ENCODE measurements around the gene DYNC2I2.

DNA sequence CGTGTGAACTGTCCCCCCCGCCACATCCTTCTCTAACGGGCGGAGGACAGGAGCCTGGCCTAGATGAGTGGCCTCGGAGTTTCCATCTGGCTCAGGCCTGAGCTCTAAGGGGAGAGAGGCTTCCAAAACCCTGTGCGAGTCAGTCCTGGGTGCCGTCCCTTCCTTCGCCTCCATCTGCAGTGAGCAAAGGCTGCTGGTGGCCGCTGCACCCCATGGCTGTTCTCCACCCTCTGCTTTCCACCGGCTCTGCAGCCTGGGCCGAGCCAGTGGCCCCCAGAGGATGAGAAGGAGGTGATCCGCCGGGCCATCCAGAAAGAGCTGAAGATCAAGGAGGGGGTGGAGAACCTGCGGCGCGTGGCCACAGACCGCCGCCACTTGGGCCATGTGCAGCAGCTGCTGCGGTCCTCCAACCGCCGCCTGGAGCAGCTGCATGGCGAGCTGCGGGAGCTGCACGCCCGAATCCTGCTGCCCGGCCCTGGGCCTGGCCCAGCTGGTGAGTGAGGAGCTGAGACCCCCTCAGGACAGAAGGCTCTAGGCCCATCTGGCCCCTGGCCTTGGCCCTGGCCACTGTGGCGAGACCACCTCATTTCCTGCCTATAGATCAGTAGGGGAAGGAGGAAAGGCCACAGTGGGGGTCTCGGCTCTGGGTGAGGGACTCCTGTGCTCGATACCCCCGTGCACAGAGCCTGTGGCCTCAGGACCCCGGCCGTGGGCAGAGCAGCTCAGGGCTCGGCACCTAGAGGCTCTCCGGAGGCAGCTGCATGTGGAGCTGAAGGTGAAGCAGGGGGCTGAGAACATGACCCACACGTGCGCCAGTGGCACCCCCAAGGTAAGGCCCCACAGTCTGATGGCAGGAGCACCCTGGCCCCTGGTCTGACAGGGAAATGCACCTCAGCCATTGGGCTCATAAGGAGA is 48.7 kb upstream of the DYNC2I2 start:
- TF ChIP-seq, protein P1, sequence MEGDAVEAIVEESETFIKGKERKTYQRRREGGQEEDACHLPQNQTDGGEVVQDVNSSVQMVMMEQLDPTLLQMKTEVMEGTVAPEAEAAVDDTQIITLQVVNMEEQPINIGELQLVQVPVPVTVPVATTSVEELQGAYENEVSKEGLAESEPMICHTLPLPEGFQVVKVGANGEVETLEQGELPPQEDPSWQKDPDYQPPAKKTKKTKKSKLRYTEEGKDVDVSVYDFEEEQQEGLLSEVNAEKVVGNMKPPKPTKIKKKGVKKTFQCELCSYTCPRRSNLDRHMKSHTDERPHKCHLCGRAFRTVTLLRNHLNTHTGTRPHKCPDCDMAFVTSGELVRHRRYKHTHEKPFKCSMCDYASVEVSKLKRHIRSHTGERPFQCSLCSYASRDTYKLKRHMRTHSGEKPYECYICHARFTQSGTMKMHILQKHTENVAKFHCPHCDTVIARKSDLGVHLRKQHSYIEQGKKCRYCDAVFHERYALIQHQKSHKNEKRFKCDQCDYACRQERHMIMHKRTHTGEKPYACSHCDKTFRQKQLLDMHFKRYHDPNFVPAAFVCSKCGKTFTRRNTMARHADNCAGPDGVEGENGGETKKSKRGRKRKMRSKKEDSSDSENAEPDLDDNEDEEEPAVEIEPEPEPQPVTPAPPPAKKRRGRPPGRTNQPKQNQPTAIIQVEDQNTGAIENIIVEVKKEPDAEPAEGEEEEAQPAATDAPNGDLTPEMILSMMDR (IDR thresholded peaks at IDR 0.05), result no peak
- no peak for TF ChIP-seq POLR2A (IDR thresholded peaks at IDR 0.05)
